ENCODE data around the gene HARBI1. TPM values are rescaled to one million over a fixed set of nuclear protein-coding genes. Genes with fewer than 3 reads are reported as not detected.

HARBI1 gene
- total and polyA plus RNA-seq, 2 donors (not counting 3 experiments of a cell fraction or from before 2014, with no cell fraction given), result 2.7 to 4.7 TPM

DNA sequence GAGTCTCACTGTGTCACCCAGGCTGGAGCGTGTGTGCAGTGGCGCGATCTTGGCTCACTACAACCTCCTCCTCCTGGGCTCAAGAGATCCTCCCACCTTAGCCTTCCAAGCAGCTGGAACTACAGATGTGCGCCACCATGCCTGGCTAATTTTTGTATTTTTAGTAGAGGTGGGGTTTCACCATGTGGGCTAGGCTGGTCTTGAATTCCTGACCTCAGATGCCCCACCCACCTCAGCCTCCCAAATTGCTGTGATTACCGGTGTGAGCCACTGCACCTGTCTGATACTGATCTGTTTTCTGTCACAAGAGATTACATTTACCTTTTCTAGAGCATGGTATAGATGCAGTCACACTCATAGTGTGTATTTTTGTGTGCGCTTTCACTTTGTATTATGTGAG, 11.9 kb upstream of the HARBI1 start:
- Histone ChIP-seq H3K27ac (ENCODE audit: insufficient read depth, low read depth, low read length) (no peak overlapping the region), H3K4me3 (replicated peaks in 1 of 3; ENCODE audit: insufficient read depth in 1 of 3, low read depth in 1 of 3, low read length in 3 of 3) (no peak overlapping the region), H2AFZ (ENCODE audit: low read depth, low read length) (no peak overlapping the region), H3K27me3 (ENCODE audit: control insufficient read depth in 2 of 2, insufficient read depth in 2 of 2, low read length in 2 of 2) (no peaks in the 10 kb centered on the region), H4K20me1 (replicated peaks; ENCODE audit: control insufficient read depth, extremely low read depth, insufficient read depth, low read length) (no peaks in the 10 kb centered on the region), H3K4me2 (ENCODE audit: insufficient read depth, low read length) (no peak overlapping the region), H3K36me3 (ENCODE audit: control insufficient read depth in 2 of 2, extremely low read depth in 1 of 2, insufficient read depth in 2 of 2, low read length in 2 of 2) (peaks cover 7 to 8% of the 10 kb centered on the region in 2 experiments), H3K79me2 (ENCODE audit: control insufficient read depth, insufficient read depth, low read length) (peaks cover 3% of the 10 kb centered on the region), H3K4me1 (ENCODE audit: control insufficient read depth, extremely low read depth, insufficient read depth, low read length) (no peaks in the 10 kb centered on the region), H3K9me3 (replicated peaks; ENCODE audit: control insufficient read depth, insufficient read depth, low read length) (no peaks in the 10 kb centered on the region), H3K9ac (replicated peaks; ENCODE audit: extremely low read depth, insufficient read depth, low read length) (no peak overlapping the region), H3K9me1 (replicated peaks; ENCODE audit: control insufficient read depth, extremely low read depth, insufficient read depth, low read length) (no peaks in the 10 kb centered on the region)
- no peak for FAIRE-seq
- dilution Hi-C loops (cut with MboI; ENCODE audit: extremely low pct_ligation_motif_present, low sequenced_read_pairs), result no loop called here
- POLR2A ChIA-PET, result no interaction called here
- CTCF ChIA-PET, result interaction anchor here (1.0 kb wide), 1 partner anchor 10 kb away, joined by 4 read pairs; no protein-coding TSS in a partner anchor
- TF ChIP-seq FOS (IDR thresholded peaks at IDR 0.05; ENCODE audit: borderline replicate concordance, insufficient read depth, low read length) (no peak), MAX (IDR thresholded peaks at IDR 0.05; ENCODE audit: insufficient read depth, insufficient read length) (no peak)
- no TSS peak for BruUV-seq (replicated peaks)
- DNase-seq (ENCODE audit: low read depth, low spot score), result no peak
- intact Hi-C loops (cut with micrococcal nuclease), result no loop called here

DNA sequence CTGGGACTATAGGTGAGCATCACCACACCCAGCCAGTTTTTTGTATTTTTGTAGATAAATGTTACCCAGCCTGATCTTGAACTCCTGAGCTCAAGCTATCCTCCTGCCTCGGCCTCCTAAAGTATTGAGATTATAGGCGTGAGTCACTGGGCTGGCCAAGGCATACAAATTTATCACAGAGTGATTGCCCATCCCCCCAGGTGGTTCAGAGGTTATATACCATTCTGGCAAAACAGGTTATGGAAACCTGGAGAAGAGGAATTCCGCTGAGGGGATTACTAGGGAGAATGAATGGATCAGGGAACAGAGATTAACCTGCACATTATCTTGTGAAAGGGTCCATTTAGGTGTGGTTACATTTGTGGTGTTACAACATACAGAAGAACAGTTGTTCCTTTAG, 8.4 kb upstream of the HARBI1 start:
- POLR2A ChIA-PET, result no interaction called here

More for the DNA sequence above, 8.4 kb upstream of the HARBI1 start:
- no peak for DNase-seq (ENCODE audit: low read depth, low spot score)
- dilution Hi-C loops (cut with MboI; ENCODE audit: extremely low pct_ligation_motif_present, low sequenced_read_pairs), result no loop called here
- Histone ChIP-seq H2AFZ (ENCODE audit: low read depth, low read length) (no peak overlapping the region), H3K27me3 (ENCODE audit: control insufficient read depth in 2 of 2, insufficient read depth in 2 of 2, low read length in 2 of 2) (no peaks in the 10 kb centered on the region), H3K9ac (replicated peaks; ENCODE audit: extremely low read depth, insufficient read depth, low read length) (no peak overlapping the region), H3K79me2 (ENCODE audit: control insufficient read depth, insufficient read depth, low read length) (peaks cover 6% of the 10 kb centered on the region), H3K36me3 (ENCODE audit: control insufficient read depth in 2 of 2, extremely low read depth in 1 of 2, insufficient read depth in 2 of 2, low read length in 2 of 2) (peaks cover 3 to 4% of the 10 kb centered on the region in 2 experiments), H3K4me2 (ENCODE audit: insufficient read depth, low read length) (no peak overlapping the region), H3K27ac (ENCODE audit: insufficient read depth, low read depth, low read length) (no peak overlapping the region), H3K4me1 (ENCODE audit: control insufficient read depth, extremely low read depth, insufficient read depth, low read length) (no peaks in the 10 kb centered on the region), H4K20me1 (replicated peaks; ENCODE audit: control insufficient read depth, extremely low read depth, insufficient read depth, low read length) (no peaks in the 10 kb centered on the region), H3K9me1 (replicated peaks; ENCODE audit: control insufficient read depth, extremely low read depth, insufficient read depth, low read length) (no peaks in the 10 kb centered on the region), H3K9me3 (replicated peaks; ENCODE audit: control insufficient read depth, insufficient read depth, low read length) (no peaks in the 10 kb centered on the region), H3K4me3 (replicated peaks in 1 of 3; ENCODE audit: insufficient read depth in 1 of 3, low read depth in 1 of 3, low read length in 3 of 3) (no peak overlapping the region)
- CTCF ChIA-PET, result interaction anchor here (1.2 kb wide), 1 partner anchor 23 kb away, joined by 3 read pairs; no protein-coding TSS in a partner anchor
- intact Hi-C loops (cut with micrococcal nuclease), result no loop called here
- no TSS peak for BruUV-seq (replicated peaks)
- TF ChIP-seq JUN (IDR thresholded peaks at IDR 0.05; ENCODE audit: borderline replicate concordance, insufficient read depth, insufficient read length, low read depth), result no peak
- TF ChIP-seq POLR2AphosphoS5 (IDR thresholded peaks at IDR 0.05; ENCODE audit: insufficient read depth, low read depth, low read length), result no peak
- no peak for TF ChIP-seq MAX (IDR thresholded peaks at IDR 0.05; ENCODE audit: insufficient read depth, insufficient read length)
- TF ChIP-seq POLR2A (IDR thresholded peaks at IDR 0.05; ENCODE audit: low read depth, low read length), result no peak
- FAIRE-seq, result peak; percentile 71
